PC-9 (cell line): ENCODE data around the gene CASS4. TPM values are rescaled to one million over a fixed set of nuclear protein-coding genes. Genes with fewer than 3 reads are reported as not detected.

Source experiments
- BruUV-seq: library from RNA; stranded (reverse); fragments of 400-500 nt; replicated peaks from 2 replicates; lab custom pipeline; 2021; lab: Mats Ljungman, UMichigan
- CTCF ChIA-PET: fragments of 300-600 bp; sonication (Branson Sonifier 250); formaldehyde crosslinking; loops from one replicate; lab custom pipeline; 2022; ENCODE audit warnings: antibody characterized with exemption; lab: Charles Lee
- POLR2A ChIA-PET: fragments of 300-600 bp; sonication (Branson Sonifier 250); formaldehyde crosslinking; loops from one replicate; lab custom pipeline; 2022; ENCODE audit warnings: antibody characterized with exemption; ENCODE audit not compliant: unreplicated experiment; lab: Charles Lee
- DNase-seq, 2 experiments: peaks; one replicate each; pipeline versions ENCODE4 v3.0.0 to v3.0.0-alpha.2; 2015 to 2022; ENCODE audit warnings: mixed read lengths in 1 of 2
- H2AFZ ChIP-seq: fragments of 200-600 bp; sonication (generic); 2 replicates; pipeline ENCODE4 v1.8.1; 2017; ENCODE audit warnings: antibody characterized with exemption
- H3F3A ChIP-seq: fragments of 200-600 bp; sonication (generic); 2 replicates; pipeline ENCODE4 v1.8.1; 2017; ENCODE audit warnings: antibody characterized with exemption, mild to moderate bottlenecking, low read depth; ENCODE audit not compliant: insufficient read depth
- H3K27ac ChIP-seq: fragments of 200-600 bp; sonication (generic); 2 replicates; pipeline ENCODE4 v1.6.1; 2016; ENCODE audit warnings: mixed run types
- H3K27me3 ChIP-seq: fragments of 200-600 bp; sonication (generic); 2 replicates; pipeline ENCODE4 v1.6.1; 2016; ENCODE audit warnings: low read depth, mixed run types; ENCODE audit not compliant: insufficient read depth
- H3K36me3 ChIP-seq: fragments of 200-600 bp; sonication (generic); 2 replicates; pipeline ENCODE4 v1.6.1; 2016; ENCODE audit warnings: low read depth, mixed run types
- H3K4me1 ChIP-seq: fragments of 200-600 bp; sonication (generic); replicated peaks from 2 replicates; pipeline ENCODE4 v1.6.1; 2016; ENCODE audit warnings: mixed run types; ENCODE audit not compliant: insufficient read depth
- H3K4me2 ChIP-seq: fragments of 200-600 bp; sonication (generic); 2 replicates; pipeline ENCODE4 v1.6.1; 2017; ENCODE audit warnings: mixed run types
- H3K4me3 ChIP-seq: fragments of 200-600 bp; sonication (generic); 2 replicates; pipeline ENCODE4 v1.6.1; 2016; ENCODE audit warnings: mixed run types
- H3K79me2 ChIP-seq: fragments of 200-600 bp; sonication (generic); 2 replicates; pipeline ENCODE4 v1.6.1; 2017; ENCODE audit warnings: low read depth, mixed run types
- H3K9me2 ChIP-seq: fragments of 200-600 bp; sonication (generic); 2 replicates; pipeline ENCODE4 v1.8.1; 2017; ENCODE audit warnings: mild to moderate bottlenecking; ENCODE audit not compliant: insufficient read depth
- H3K9me3 ChIP-seq: fragments of 200-600 bp; sonication (generic); 2 replicates; pipeline ENCODE4 v1.8.1; 2016; ENCODE audit warnings: low read depth; ENCODE audit not compliant: insufficient read depth
- H4K20me1 ChIP-seq: fragments of 200-600 bp; sonication (generic); 2 replicates; pipeline ENCODE4 v1.8.1; 2017; ENCODE audit not compliant: insufficient read depth
- CTCF ChIP-seq: fragments of 200-600 bp; sonication (generic); conservative IDR thresholded peaks from 2 replicates; pipeline ENCODE4 v1.6.1; 2017; ENCODE audit warnings: mixed run types, antibody characterized with exemption, mild to moderate bottlenecking, moderate library complexity
- EZH2 ChIP-seq: fragments of 200-600 bp; sonication (generic); IDR thresholded peaks from 2 replicates; pipeline ENCODE4 v1.8.0; 2017; ENCODE audit warnings: antibody characterized with exemption, low read depth
- intact Hi-C: fragments of 100-400 bp; cut with micrococcal nuclease; formaldehyde crosslinking; loops from one replicate; pipeline ENCODE4 v1.10.0; 2022; ENCODE audit not compliant: unreplicated experiment
- total RNA-seq: library from RNA; stranded (reverse); gene quantifications from 2 replicates; pipeline ENCODE4 v1.2.3, GENCODE V29; 2021

Gene CASS4
- total RNA-seq, 1 experiment from 2014 or later: 0.15 TPM

GRCh38 chr20:56378386-56378785 is 33.7 kb upstream of the CASS4 start:
- Histone ChIP-seq H3K79me2 (peaks cover 39% of the 10 kb centered on the region), H3K4me1 (no peaks in the 10 kb centered on the region), H3K36me3 (peaks cover 61% of the 10 kb centered on the region), H3K4me2 (no peak overlapping the region), H3K9me2 (no peaks in the 10 kb centered on the region), H3K27me3 (no peaks in the 10 kb centered on the region), H2AFZ (no peak overlapping the region), H3K27ac (no peak overlapping the region), H3K4me3 (no peak overlapping the region), H3F3A (peaks cover 10% of the 10 kb centered on the region; the same call in 1 of the 2 replicates), H3K9me3 (no peaks in the 10 kb centered on the region), H4K20me1 (peaks cover 14% of the 10 kb centered on the region; the same call in 1 of the 2 replicates)
- TF ChIP-seq CTCF (no peak), EZH2 (no peak)
- ChIA-PET CTCF (no interaction called here), POLR2A (no interaction called here)
- no peak for DNase-seq
- BruUV-seq: no TSS peak
- intact Hi-C loops: no loop called here

GRCh38 chr20:56380375-56380774 is 31.7 kb upstream of the CASS4 start:
- no peaks in the 10 kb centered on the region for H3K4me1 ChIP-seq
- DNase-seq: no peak
- peaks cover 8% of the 10 kb centered on the region; the same call in 1 of the 2 replicates for H3F3A ChIP-seq
- H3K4me3 ChIP-seq: no peak overlapping the region
- peaks cover 23% of the 10 kb centered on the region; the same call in 1 of the 2 replicates for H4K20me1 ChIP-seq
- no TSS peak for BruUV-seq
- CTCF ChIA-PET: no interaction called here
- POLR2A ChIA-PET: no interaction called here
- no peaks in the 10 kb centered on the region for H3K27me3 ChIP-seq
- H3K9me3 ChIP-seq: no peaks in the 10 kb centered on the region
- TF ChIP-seq EZH2 (no peak), CTCF (no peak)
- no peak overlapping the region for H3K4me2 ChIP-seq
- H3K27ac ChIP-seq: no peak overlapping the region
- intact Hi-C loops: no loop called here
- H3K9me2 ChIP-seq: no peaks in the 10 kb centered on the region
- H3K79me2 ChIP-seq: peaks cover 52% of the 10 kb centered on the region
- H2AFZ ChIP-seq: no peak overlapping the region
- peaks cover 55% of the 10 kb centered on the region for H3K36me3 ChIP-seq

GRCh38 chr20:56381501-56381900 is 30.6 kb upstream of the CASS4 start:
- H3K36me3 ChIP-seq: peaks cover 53% of the 10 kb centered on the region
- TF ChIP-seq CTCF (no peak), EZH2 (no peak)
- no peak overlapping the region for H3K27ac ChIP-seq
- intact Hi-C loops: no loop called here
- H3K4me2 ChIP-seq: no peak overlapping the region
- ChIA-PET POLR2A (no interaction called here), CTCF (no interaction called here)
- no peak overlapping the region for H2AFZ ChIP-seq
- no peaks in the 10 kb centered on the region for H3K9me3 ChIP-seq
- peaks cover 48% of the 10 kb centered on the region for H3K79me2 ChIP-seq
- peaks cover 14% of the 10 kb centered on the region; the same call in 1 of the 2 replicates for H4K20me1 ChIP-seq
- H3K4me1 ChIP-seq: no peaks in the 10 kb centered on the region
- DNase-seq: no peak
- H3K4me3 ChIP-seq: no peak overlapping the region
- no peaks in the 10 kb centered on the region for H3K27me3 ChIP-seq
- peaks cover 5% of the 10 kb centered on the region; the same call in 1 of the 2 replicates for H3F3A ChIP-seq
- BruUV-seq: no TSS peak
- H3K9me2 ChIP-seq: no peaks in the 10 kb centered on the region
